Spleen (tissue), 11 donors: Measurements from ENCODE around the gene PRDM16. TPM values are rescaled to one million over a fixed set of nuclear protein-coding genes. Genes with fewer than 3 reads are reported as not detected.

ENCODE experiments used
- DNase-seq: peaks from one replicate; pipeline ENCODE4 v3.0.0-alpha.2; 2020
- H3K27ac ChIP-seq, 8 donors: fragments of 200-600 bp; sonication (generic) in 7 of 8; 1 replicate in 4 of 8; 2 replicates in 4 of 8; pipeline versions ENCODE4 v1.5.0 to v1.8.0; 2016 to 2021; ENCODE audit warnings: inconsistent platforms in 4 of 8, mild to moderate bottlenecking in 4 of 8, moderate library complexity in 1 of 8
- H3K27me3 ChIP-seq, 7 donors: fragments of 200-600 bp; sonication (generic) in 6 of 7; replicated peaks in 1 of 7; 1 replicate in 4 of 7; 2 replicates in 3 of 7; pipeline versions ENCODE4 v1.5.0 to v1.8.0; 2016 to 2021; ENCODE audit warnings: inconsistent platforms in 3 of 7, mild to moderate bottlenecking in 1 of 7
- H3K36me3 ChIP-seq, 6 donors: fragments of 200-600 bp; sonication (generic) in 5 of 6; 1 replicate in 4 of 6; 2 replicates in 2 of 6; pipeline versions ENCODE4 v1.5.0 to v1.8.0; 2016 to 2021; ENCODE audit warnings: inconsistent platforms in 2 of 6
- H3K4me1 ChIP-seq, 6 donors: fragments of 200-600 bp; sonication (generic) in 5 of 6; 1 replicate in 3 of 6; 2 replicates in 3 of 6; pipeline versions ENCODE4 v1.5.0 to v1.8.0; 2016 to 2021; ENCODE audit warnings: inconsistent platforms in 3 of 6
- H3K4me3 ChIP-seq, 8 donors: fragments of 200-600 bp; sonication (generic) in 7 of 8; 1 replicate in 4 of 8; 2 replicates in 4 of 8; pipeline versions ENCODE4 v1.5.0 to v1.8.0; 2016 to 2021; ENCODE audit warnings: inconsistent platforms in 4 of 8, mild to moderate bottlenecking in 4 of 8, moderate library complexity in 2 of 8
- H3K9me3 ChIP-seq, 8 donors: fragments of 200-600 bp; sonication (generic) in 7 of 8; 1 replicate in 4 of 8; 2 replicates in 4 of 8; pipeline versions ENCODE4 v1.5.0 to v1.8.0; 2016 to 2021; ENCODE audit warnings: inconsistent platforms in 4 of 8
- POLR2A ChIP-seq, 3 donors: fragments of 450-650 bp; IDR thresholded peaks; one replicate each; pipeline ENCODE4 v1.5.1; 2017; ENCODE audit warnings: antibody characterized with exemption in 3 of 3, mild to moderate bottlenecking in 1 of 3
- POLR2AphosphoS5 ChIP-seq, 3 donors: sonication (generic); formaldehyde crosslinking; IDR thresholded peaks; one replicate each; pipeline ENCODE4 v1.5.1; 2017; ENCODE audit warnings: antibody characterized with exemption in 3 of 3
- WGBS, 5 donors: extraction: QIAGEN DNeasy Blood & Tissue Kit in 3 of 5; methylation state at CpG; one replicate each; pipeline versions ENCODE4 v1.1.5 to v1.1.7; 2013 to 2018; 5-methylcytosine and 5-hydroxymethylcytosine counted together
- intact Hi-C: fragments of 100-400 bp; cut with DNase I; formaldehyde crosslinking; loops from one replicate; pipeline ENCODE4 v1.15.0; 2023; ENCODE audit warnings: low total_unique reads
- polyA plus RNA-seq, 3 donors: library from polyadenylated mRNA; stranded (reverse); fragments of 200-250 nt; gene quantifications; one replicate each; pipeline ENCODE4 v1.2.1, GENCODE V29; 2013
- total RNA-seq, 7 donors: library from RNA; depleted of rRNA in 3 of 7; stranded (reverse); fragments of >200 nt in 3 of 7; fragmentation: NEBNext Ultra II Directional in 4 of 7; extraction: Animal tissue kit (Norgen Biotek cat#: 25700) in 4 of 7; gene quantifications; one replicate each; pipeline versions ENCODE4 v1.1.0 to v1.2.1, GENCODE V29; 2016 to 2021
- TF ChIP-seq, protein P1 (sequence below), 11 experiments: fragments of 200-600 bp in 7 of 11; fragments of 450-650 bp in 4 of 11; sonication (generic) in 4 of 11; IDR thresholded peaks in 8 of 11; conservative IDR thresholded peaks in 3 of 11; 1 replicate in 7 of 11; 2 replicates in 4 of 11; pipeline versions ENCODE4 v1.4.0 to v1.8.0; 2016 to 2021; ENCODE audit warnings: antibody characterized with exemption in 11 of 11, inconsistent platforms in 4 of 11, mild to moderate bottlenecking in 1 of 11
- donor health status: healthy with polysubstance abuse.
- donor health status: DM: no; HTN: no; CAD: no; lungs with moderate emphysema.
- donor health status: DM: no; HTN: no; CAD: no.
- donor health status: Bipolar disorder and iron deficiency.
- donor health status: healthy.
- donor health status: DM: no; HTN: no; CAD: no.
- donor health status: DM: yes; HTN: yes; CAD: no.

Gene PRDM16
- total and polyA plus RNA-seq, 10 donors = 0.43 to 3.2 (median 1.4) TPM

DNA sequence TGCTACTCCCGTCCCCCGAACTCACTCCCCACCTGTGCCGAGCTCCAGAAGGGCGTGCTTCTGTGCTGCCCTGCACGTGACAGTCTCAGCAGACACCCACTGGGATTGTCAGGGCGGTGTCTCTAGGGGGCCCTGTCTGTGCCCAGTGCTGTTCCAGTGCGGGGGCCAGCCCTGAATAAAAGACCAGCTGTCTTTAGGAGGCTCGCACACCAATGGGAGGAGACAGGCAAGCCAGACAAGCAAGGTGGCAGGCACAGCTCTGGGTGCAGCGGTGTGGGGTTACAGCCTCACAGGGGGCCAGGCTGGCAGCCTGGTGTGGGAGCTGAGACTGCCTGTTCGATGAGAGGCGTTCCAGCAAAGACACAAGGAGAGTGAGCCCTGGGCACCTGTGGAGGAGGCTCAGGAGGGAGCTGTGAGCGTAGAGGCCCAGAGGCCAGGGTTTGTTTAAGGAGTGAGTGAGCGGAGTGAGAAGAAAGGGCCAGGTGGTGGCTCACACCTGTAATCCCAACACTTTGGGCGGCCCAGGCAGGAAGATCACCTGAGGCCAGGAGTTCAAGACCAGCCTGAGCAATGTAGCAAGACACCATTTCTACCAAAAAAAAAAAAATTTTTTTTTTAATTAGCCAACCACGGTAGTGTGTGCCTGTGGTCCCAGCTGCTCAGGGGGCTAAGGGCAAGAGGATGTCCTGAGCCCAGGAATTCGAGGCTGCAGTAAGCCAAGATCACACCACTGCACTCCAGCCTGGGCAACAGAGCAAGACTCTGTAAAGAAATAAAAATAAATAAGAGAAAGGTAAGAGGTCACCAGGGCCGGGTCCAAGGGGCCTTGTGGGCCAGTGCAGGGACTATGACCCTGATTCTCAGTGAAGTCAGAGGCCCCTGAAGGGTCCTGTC lies 337.2 kb downstream of the PRDM16 start:
- no peaks in the 10 kb centered on the region for H3K9me3 ChIP-seq
- peaks cover 0 to 18% (median 0%) of the 10 kb centered on the region in 7 donors for H3K27me3 ChIP-seq
- intact Hi-C loops = no loop called here
- H3K27ac ChIP-seq = no peak overlapping the region
- WGBS, 5 donors = 86 to 93% (median 89%) methylated on average over 15 to 17 of the region's 17 CpGs
- DNase-seq = no peak
- H3K4me3 ChIP-seq = no peak overlapping the region
- H3K36me3 ChIP-seq = no peaks in the 10 kb centered on the region
- peaks cover 4 to 24% (median 13%) of the 10 kb centered on the region in 6 donors for H3K4me1 ChIP-seq
- TF ChIP-seq, protein P1, sequence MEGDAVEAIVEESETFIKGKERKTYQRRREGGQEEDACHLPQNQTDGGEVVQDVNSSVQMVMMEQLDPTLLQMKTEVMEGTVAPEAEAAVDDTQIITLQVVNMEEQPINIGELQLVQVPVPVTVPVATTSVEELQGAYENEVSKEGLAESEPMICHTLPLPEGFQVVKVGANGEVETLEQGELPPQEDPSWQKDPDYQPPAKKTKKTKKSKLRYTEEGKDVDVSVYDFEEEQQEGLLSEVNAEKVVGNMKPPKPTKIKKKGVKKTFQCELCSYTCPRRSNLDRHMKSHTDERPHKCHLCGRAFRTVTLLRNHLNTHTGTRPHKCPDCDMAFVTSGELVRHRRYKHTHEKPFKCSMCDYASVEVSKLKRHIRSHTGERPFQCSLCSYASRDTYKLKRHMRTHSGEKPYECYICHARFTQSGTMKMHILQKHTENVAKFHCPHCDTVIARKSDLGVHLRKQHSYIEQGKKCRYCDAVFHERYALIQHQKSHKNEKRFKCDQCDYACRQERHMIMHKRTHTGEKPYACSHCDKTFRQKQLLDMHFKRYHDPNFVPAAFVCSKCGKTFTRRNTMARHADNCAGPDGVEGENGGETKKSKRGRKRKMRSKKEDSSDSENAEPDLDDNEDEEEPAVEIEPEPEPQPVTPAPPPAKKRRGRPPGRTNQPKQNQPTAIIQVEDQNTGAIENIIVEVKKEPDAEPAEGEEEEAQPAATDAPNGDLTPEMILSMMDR (IDR thresholded peaks at IDR 0.05 in 8 of 11, conservative IDR thresholded peaks at IDR 0.05 in 3 of 11) = no peak
- TF ChIP-seq POLR2AphosphoS5 (IDR thresholded peaks at IDR 0.05) = no peak
- TF ChIP-seq POLR2A (IDR thresholded peaks at IDR 0.05) = no peak

GRCh38 chr1:3407021-3407420 lies 338.0 kb downstream of the PRDM16 start:
- Histone ChIP-seq H3K4me1 (peaks cover 4 to 18% (median 7%) of the 10 kb centered on the region in 6 donors), H3K36me3 (no peaks in the 10 kb centered on the region), H3K27ac (no peak overlapping the region), H3K4me3 (no peak overlapping the region), H3K27me3 (peaks cover 0 to 24% (median 0%) of the 10 kb centered on the region in 7 donors), H3K9me3 (no peaks in the 10 kb centered on the region)
- intact Hi-C loops = no loop called here
- no peak for DNase-seq
- 88 to 100% (median 95%) methylated on average over 4 to 12 of the region's 12 CpGs for WGBS, 5 donors
- TF ChIP-seq POLR2AphosphoS5 (IDR thresholded peaks at IDR 0.05) = no peak
- TF ChIP-seq POLR2A (IDR thresholded peaks at IDR 0.05) = no peak
- TF ChIP-seq, protein P1 (IDR thresholded peaks at IDR 0.05 in 8 of 11, conservative IDR thresholded peaks at IDR 0.05 in 3 of 11) = no peak

GRCh38 chr1:3408751-3409266 lies 339.8 kb downstream of the PRDM16 start:
- TF ChIP-seq POLR2AphosphoS5 (IDR thresholded peaks at IDR 0.05) (no peak), POLR2A (IDR thresholded peaks at IDR 0.05) (no peak)
- TF ChIP-seq, protein P1 (IDR thresholded peaks at IDR 0.05 in 8 of 11, conservative IDR thresholded peaks at IDR 0.05 in 3 of 11) = no peak
- intact Hi-C loops = no loop called here
- Histone ChIP-seq H3K4me1 (no peaks in the 10 kb centered on the region), H3K27ac (no peak overlapping the region), H3K4me3 (no peak overlapping the region), H3K27me3 (peaks cover 0 to 31% (median 0%) of the 10 kb centered on the region in 7 donors), H3K36me3 (no peaks in the 10 kb centered on the region), H3K9me3 (no peaks in the 10 kb centered on the region)
- 92 to 96% (median 93%) methylated on average over 36 of the region's 36 CpGs for WGBS, 5 donors
- no peak for DNase-seq
